Subcutaneous adipose tissue (tissue), 4 donors: ENCODE data around the gene PHETA1. TPM values are rescaled to one million over a fixed set of nuclear protein-coding genes. Genes with fewer than 3 reads are reported as not detected.

Experiments used
- total RNA-seq, 4 donors: library from RNA; depleted of rRNA; stranded (reverse); fragments of >200 nt; gene quantifications; one replicate each; pipeline ENCODE4 v1.1.0, GENCODE V29; 2016
- TF ChIP-seq, protein P1 (sequence below): fragments of 450-650 bp; IDR thresholded peaks from one replicate; pipeline ENCODE4 v1.5.1; 2016; ENCODE audit warnings: low read depth, mild to moderate bottlenecking, control low read depth, antibody characterized with exemption, moderate library complexity

The PHETA1 gene
- total RNA-seq, 4 donors from 2014 or later, result 2.8 to 14.1 (median 7.1) TPM

DNA sequence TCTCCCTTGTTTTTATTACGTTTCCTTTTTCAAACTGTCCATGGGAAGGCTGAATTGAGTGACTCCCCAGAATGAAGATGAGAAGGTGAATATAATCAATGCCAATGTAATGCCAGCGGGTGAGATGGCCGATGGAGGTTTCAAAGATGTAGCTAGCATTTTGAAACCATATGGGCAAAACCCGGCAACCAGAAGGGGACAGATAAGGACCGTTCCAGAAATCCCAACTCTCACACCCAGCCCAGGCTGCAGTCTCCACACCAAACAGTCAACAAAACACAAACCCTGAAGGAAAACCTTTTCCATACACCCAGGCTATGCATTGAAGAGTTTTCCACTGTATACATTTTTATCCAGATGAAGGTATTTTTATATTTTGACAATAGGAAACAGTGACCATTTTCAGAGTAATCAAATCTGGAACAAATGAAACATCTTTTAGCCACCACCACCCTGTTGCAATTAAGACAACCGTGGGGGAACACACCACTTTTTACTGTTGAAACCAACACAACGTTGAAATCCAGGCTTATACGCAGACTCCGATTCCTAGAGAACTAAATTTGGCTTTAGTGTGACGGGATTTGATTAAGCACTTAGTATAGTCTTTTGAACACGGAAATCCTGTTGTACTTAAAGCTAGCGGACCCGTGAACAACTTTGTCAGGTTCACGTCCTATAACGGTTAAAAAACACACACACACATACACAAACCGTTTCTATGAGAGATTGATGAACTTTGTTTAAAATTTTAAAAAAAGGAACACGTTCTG is 19.0 kb downstream of the PHETA1 start:
- TF ChIP-seq, protein P1, sequence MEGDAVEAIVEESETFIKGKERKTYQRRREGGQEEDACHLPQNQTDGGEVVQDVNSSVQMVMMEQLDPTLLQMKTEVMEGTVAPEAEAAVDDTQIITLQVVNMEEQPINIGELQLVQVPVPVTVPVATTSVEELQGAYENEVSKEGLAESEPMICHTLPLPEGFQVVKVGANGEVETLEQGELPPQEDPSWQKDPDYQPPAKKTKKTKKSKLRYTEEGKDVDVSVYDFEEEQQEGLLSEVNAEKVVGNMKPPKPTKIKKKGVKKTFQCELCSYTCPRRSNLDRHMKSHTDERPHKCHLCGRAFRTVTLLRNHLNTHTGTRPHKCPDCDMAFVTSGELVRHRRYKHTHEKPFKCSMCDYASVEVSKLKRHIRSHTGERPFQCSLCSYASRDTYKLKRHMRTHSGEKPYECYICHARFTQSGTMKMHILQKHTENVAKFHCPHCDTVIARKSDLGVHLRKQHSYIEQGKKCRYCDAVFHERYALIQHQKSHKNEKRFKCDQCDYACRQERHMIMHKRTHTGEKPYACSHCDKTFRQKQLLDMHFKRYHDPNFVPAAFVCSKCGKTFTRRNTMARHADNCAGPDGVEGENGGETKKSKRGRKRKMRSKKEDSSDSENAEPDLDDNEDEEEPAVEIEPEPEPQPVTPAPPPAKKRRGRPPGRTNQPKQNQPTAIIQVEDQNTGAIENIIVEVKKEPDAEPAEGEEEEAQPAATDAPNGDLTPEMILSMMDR, result no peak

DNA sequence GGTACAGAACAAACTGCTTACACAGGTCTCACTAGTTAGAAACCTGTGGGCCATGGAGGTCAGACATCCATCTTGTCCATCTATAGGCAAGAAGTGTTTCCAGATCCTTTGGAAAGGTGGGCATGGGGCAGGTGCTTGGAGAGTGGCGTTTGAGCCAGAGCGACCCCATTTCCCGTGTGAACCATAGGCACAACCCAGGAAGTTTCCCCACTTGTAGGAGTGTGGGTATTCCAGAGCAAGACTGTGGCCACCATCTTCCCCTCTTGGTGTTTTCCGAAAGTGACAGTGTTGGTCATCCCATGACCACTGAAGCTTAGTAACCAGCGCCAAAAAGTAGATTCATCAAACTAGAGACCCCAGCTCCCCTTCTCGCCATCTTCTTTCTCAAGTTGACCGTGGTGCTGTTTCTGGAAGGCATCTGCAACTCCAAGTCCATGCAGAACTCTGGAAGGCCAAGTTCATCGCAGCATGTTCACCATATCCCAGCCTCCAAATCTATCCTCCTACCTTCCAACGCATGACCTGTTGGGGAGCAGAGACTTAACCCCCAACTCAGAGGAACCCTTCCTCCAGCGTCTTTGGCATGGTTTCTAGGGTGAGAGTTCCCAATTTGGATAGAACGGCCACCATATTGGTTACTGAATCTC is 19.7 kb downstream of the PHETA1 start:
- TF ChIP-seq, protein P1, result no peak

DNA sequence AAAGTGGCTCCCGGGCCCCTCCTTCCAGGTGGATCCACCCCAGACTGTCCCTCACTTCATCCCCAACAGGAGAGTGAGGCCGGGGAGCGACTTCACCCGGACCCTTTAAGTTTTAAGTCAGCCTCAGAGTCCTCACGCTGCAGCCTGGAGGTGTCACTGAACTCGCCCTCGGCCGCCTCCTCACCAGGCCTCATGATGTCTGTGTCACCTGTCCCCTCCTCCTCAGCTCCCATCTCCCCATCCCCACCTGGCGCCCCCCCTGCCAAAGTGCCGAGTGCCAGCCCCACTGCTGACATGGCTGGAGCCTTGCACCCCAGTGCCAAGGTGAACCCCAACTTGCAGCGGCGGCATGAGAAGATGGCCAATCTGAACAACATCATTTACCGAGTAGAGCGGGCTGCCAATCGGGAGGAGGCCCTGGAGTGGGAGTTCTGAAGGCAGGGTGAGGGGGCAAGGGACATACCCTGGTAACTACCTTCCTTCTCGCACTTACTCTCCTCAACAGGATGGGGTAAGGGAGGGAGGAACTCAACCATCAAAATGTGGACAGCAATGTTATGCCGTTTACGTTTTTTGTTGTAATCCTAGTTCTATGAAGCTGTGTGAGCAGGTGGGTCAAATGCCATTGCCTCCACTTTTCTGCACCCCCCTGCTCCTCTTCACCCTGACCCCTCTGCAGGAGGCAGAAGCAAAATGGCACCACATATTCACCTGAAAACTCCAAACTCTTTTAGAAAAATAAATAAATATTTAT is 20.8 kb downstream of the PHETA1 start:
- TF ChIP-seq, protein P1, result no peak

DNA sequence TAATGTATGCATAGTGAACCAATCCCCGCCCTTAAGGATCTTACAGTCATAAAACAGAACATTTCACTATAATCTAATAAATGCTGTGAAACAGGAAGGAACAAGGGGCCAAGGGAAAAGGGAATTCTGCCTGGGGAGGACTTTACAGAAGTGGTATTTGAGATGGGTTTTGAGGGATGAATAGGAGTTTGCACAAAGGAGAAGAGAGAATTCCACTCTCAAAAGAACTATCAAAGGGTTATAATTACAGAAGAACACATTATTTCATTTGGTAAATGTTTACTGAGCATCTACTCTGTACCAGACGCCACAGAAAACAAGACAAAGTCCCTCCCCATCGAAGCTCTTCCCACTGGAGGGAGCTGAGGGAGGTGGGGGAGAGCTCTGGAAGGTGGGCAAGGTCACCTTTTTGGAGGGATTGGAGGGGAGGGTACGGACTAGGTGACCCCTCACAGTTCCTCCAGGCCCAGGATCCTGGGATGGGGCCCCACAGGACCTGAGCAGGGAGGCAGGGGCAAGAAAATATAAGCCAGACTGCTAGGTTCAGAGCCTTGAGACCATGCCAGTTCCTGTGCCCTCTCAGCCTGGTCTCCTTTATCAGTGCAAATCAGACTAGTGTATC is 24.5 kb downstream of the PHETA1 start:
- TF ChIP-seq, protein P1, result no peak

DNA sequence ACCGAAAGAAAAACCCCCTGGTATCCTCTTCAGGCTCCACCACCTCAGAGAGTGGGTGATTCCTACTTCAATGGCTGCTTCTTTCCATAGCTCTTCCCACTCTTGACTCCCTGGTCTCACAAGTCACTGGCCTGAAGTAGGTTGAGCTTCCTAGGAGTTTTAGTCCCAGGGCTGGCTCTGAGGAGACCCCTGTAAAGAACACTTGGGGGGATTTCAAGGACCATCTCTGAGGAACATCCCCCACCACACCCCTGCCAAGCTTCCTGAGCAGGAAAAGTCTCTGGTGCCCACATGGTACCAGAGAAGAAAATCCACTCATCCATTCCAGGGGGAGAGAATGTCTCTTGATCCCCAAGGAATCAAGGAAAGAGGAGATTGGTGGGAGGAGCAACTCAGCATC is 25.7 kb downstream of the PHETA1 start:
- TF ChIP-seq, protein P1, result no peak

DNA sequence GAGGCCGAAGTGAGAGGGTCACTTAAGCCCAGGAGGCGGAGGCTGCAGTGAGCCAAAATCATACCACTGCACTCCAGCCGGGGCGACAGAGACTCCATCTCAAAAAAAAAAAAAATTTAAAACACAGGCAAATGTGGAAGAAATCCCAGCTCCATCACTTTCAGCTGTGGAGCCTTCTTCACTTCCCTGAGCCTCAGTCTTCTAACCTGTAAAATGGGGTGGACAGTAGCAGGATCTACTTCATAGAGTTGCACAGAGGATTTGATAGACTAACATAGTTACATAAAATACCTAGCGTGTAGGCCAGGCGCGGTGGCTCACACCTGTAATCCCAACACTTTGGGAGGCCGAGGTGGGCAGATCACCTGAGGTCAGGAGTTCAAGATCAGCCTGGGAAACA is 26.5 kb downstream of the PHETA1 start:
- TF ChIP-seq, protein P1, result no peak
